HG02759 (cell line): ENCODE measurements around the gene ATP5F1D.

Source experiments
- ATAC-seq: cut with Tn5 transposase; IDR thresholded peaks from one replicate; pipeline ENCODE4 v1.9.1; 2021; ENCODE audit warnings: mild to moderate bottlenecking, moderate library complexity; ENCODE audit not compliant: unreplicated experiment

The ATP5F1D gene

DNA sequence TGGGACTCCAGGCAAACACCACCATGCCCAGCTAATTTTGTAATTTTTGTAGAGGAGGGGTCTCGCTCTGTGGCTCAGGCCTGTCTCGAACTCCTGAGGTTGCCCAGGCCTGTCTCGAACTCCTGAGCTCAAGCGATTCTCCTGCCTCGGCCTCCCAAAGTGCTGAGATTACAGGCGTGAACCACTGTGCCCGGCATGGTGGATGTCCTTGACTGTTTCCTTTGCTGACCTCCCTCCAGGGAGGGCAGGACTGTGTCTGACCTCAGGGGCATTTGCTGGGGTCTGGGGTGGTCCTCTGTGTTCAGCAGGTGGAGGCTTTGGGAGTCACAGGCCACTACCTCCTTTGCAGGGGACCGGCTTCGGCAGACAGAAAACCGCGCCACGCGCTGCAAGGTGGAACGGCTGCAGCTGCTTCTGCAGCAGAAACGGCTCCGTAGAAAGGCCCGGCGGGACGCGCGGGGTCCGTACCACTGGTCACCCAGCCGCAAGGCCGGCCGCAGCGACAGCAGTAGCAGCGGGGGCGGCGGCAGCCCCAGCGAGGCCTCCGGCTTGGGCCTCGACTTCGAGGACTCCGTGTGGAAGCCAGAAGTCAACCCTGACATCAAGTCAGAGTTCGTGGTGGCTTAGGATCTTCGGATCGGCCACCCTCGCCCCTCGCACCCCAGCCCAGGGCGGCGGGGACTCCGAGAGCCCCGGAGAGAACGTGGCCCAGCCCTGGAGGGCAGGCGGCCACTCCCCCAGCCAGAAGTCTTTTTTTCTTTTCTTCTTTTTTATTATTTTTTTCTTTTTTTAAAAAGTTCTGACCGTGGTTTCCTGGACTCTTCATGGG is 15.3 kb downstream of the ATP5F1D start:
- ATAC-seq: no peak

DNA sequence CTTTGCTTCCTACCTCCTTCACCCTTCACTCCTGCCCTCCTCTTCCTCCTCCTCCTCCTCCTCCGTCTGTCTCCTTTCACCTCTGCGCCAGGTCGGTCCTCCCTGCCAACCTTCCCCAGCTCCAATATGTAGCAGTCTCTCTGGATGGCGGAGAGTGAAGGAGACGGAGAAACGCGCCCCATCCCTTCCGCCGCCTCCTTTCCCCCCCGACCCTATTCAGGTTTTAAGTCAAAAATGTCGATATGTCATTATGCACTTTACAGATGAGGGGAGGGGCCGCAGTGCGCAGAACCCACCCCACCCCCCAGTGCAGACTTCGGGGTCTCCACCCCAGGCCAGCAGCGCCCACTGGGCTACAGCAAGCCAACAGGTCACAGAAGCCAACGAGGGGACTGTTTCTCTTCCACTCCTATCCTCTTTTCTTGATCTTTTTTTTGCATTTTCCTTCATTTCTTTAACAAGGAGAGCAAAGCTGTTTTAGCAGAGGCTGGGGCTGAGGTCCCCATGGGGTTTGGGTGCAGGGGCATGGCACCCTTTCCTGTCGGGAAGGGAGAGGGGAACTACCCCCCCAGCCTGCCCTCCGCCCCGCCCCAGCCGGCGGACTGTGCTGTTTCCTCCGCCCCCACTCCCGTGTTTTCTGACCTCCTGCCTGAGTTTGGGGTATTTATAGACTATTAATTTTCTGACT is 16.1 kb downstream of the ATP5F1D start:
- no peak for ATAC-seq

DNA sequence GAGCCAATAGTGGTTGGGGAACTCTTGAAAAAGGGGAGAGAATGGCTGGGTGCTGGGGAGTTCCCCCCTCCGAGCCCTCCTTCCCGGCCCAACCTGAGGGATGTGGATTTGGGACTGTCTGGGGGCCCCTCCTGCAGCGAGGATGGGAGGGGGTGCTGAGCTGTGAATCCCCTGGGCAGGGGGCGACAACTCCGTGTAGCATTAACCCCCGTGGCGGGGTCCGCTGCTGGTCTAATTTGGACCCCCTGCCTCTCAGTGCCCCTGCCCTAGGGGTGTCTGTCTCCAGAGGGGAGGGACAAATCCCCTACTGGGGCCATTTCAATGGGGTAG is 16.6 kb downstream of the ATP5F1D start:
- ATAC-seq: no peak

DNA sequence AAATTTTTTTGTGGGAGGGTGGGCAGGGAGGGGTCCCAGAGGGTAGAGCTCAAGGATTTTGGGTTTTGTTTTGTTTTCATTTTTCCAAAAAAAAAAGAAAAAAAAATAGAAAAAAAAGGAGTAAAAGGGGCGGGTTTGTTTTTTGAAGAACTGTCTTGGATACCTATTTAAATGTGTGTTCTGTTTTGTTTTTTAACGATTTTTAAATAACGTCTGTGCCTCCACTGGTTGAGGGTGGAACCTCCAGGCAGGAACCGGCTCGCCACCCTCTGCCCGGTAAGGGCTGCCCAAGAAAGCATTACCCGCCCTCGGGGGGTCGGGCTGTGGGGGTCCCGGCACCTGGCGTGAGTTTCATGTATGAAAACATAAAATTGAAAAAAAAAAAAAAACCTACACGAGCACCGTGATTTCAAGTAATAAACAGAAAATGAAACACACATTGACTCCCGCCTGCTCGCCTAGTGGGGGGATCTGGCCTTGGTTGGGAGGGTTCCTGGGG is 17.2 kb downstream of the ATP5F1D start:
- ATAC-seq: no peak

DNA sequence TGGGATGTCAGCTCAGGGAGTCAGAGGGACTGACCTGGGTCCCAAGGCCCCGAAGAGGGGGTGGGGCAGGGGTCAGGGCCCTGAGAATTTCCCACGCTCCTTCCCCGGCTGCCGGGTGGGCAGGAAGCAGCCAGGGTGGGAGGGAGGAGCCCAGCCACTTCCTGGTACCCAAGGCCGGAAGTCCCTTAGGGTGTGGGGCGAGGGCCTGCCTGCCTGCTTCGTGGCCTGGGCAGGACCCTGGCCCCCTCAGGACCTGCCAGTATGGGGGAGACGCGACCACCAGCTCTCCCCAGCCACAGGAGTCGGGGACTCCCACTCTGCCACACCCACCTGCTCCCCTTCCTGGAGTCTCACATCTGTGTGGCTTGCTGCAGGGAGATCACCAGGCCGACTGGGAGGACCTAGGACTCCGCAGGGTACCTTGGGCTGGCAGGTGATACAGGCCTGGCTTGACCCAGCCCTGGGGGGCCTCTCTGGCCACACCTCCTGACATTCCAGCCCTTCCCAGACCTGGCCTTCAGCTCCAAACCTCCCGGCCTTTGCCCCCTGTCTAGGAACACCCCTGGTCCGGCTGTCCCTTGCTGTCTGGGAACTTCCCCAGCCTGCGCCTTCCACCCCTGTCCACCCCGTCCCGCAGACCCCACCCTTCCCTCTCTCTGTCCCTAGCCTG is 17.8 kb downstream of the ATP5F1D start:
- peak; percentile 34 for ATAC-seq

DNA sequence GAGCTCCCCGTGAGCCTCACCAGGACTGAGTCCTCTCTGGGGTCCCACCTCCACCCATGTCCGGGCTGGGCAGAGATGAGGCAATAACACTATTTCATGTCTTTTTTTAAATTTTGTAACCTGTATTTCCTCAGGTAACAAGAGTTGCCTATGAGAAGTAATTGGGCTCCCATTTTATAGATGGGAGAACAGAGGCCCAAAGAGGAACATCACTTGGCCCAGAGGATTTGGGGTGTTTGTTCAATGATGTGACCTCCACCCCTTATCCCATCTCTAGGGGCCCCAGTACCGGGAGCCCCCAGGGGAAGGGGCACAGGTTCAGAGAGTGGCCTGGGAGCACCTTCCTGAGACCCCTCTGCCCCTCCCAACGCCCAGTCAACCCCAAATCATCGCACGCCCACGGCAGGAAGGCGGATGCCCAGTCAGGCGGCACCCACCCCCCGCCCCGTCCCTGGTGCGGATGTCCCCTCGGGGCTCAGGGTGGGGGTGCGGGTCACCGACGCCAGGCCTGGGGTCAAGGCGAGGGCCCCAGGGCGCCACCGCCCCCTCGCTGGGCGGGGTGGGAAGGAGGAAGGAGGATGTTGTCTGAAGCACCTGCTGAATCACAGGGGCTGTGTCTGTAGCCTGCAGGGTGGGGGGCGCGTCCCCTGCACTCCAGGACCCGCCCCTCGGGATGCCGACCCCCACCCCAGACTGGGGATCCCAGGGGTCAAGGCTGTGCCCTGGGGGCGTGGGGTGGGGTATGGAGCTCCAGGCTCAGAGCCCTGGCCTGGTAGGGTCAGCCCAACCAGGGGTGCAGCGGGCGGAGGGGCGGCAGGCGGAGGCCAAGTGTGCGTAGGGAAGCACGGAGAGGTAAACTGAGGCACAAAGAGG is 18.6 kb downstream of the ATP5F1D start:
- ATAC-seq: peak; percentile 13

DNA sequence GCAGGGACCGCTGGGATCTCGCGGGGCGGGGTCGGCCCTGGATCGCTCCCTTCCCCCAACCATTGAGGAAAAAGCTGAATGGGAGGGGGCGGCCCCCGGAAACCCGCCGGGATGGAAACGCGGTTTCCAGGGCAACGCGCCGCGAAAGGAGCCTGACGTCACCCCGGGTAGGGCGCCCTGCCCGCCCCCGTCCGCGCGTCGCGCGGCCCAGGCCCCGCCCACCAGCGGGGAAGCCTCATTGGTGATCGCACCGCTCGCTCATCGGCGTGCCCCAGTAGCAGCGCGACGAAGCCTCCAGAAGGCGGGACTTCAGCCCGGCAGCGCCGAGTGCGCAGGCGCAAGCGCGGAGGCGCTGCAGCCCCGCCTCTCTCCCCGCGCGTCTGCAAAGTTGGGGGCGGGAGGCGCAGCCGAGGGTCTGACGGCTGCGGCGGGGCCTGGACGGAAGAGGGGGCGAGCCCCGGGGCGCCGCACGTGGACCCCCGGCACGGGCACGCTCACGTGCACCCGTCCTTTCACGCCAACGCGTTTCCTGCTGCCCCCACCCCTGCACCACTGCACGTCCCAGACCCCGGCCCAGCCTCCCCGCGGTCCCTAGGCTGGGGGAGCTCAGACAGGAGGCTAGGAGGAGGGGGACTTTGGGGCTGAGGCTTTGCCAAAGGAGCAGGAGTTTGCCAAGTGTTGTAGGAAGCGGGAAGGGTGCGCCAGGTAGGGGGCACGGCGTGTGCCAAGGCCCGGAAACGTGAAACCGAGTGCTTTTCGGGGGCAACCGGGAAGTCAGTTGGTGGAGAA is 19.4 kb downstream of the ATP5F1D start:
- ATAC-seq: peak; percentile 67

DNA sequence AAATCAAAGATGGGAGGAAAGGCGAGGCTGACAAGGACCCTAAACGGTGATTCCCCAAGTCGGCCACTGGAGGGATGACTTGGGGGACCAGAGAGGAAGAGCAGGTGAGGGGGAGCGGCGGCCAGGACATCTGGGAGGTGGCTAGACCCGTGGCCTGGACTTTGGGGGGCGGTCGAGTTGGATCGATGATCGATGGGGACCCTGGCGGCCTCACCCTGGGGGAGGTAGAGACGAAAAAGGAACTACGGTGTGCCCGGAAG is 19.9 kb downstream of the ATP5F1D start:
- no peak for ATAC-seq

DNA sequence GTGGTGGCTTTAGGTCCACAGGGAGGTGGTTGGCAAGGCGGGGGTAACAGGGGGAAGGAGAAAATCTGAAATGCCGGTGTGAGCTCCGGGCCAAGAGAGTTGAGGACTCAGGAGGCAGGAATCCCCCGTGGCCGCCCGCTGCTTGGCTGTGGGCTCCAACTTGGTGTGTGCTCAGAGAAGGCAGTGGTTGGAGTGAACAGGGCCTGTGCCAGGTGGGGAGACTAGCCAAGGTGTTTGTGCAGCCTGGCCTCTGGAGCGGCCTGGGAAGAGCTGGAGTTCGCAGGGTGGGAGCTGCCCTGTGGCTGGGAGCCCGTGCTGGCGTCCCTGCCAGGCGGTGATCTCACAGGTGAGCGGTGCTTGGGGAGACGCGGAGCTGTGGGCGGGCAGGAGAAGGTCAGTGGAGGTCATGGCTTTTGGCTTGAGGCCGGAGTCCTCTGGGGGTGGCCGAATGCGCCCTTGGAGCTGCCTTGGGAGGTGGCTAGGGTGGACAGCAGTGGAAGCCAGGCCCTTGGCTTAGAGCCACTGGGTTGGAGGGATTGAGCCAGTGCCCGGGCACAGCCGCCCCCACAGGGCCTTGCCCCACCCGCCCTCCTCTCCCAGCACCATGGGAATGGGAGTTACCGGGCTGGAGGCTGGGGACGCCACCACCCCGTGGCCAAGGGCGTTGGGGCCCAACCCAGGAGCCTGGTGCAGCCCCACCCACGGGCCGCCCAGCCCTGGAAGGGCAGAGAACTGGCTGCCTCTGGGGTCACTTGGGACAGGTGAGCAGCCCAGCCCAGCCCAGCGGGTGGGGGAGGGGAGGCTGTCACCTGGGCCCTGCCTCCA is 20.5 kb downstream of the ATP5F1D start:
- no peak for ATAC-seq

DNA sequence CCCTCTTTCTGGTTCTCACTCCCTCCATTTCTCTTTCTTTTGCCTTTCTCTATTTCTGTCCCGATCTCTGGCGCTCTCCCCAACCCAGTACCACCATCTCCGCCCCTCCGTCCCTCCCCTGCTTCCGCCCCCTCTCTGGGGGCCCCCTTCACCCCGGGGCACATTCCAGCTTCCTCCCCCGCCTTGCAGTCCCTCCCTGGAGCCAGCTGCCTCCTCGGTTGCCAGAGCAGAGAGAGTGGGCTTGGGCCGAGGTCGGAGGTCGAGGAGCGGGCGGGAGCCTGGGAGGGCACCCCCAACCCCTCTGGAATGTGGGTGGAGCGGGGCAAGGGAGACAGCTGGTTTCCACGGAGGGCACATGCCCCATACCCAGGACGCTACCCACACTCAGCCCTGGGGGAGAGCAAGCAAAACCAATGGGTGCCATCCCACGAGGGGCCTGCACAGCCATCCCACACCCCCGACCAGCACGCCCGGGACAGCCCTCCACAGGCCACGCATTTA is 21.1 kb downstream of the ATP5F1D start:
- no peak for ATAC-seq

DNA sequence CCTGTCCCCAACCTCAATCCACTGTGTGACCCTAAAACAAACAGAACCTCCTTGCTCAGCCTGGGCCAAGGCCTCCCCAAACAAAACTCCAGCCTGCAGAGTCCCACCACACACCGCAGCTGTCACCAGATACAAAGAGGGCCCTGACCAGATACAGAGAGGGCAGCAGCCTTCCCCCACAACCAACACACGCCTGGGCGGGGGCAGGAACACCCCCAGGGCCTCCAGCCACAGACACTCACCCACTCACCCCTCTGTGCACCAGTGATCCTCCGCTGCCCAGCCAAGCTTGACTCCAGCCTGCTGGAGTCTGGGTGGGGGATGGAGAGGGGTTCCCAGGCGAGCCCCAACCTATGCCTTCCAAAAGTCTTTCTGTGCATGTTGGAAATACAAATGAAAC is 21.6 kb downstream of the ATP5F1D start:
- ATAC-seq: no peak

DNA sequence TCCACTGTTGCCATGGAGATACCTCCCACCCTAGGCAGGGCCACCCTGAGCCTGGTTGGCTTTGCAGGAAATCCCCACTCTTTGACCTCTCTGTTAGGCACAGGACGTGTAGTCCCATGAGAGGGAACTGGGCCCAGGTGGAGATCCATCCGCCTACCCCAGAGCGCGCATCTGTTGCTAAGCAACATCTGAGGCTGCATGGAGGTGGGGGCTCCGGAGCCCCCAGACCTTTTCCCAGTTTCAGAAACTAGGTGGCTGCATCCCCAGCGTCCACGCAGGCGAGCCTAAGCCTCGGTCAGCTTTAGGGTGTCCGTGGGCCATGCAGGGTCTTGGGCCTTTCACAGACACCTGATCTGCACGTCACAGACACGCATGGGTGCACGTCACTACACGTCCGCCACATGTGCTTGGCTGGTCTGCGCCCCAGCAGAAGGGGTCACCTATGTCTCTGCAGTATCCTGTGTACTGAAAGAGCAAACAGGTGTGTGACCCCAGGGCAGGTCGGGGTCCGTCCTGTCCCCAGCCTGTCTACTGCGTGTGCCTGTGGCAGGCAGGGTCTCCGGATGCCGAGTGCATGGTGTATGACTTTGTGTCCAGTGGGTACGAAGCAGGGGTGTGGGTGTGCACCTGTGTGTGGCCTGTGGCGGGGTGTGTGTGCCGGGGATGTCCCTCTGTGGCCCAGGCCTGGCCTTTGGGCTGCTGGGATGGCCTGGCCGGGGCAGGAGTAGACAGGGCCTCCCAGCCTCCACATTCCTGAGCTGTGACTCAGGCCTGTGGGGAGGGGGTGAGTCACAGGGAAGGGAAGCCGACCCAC is 23.5 kb downstream of the ATP5F1D start:
- no peak for ATAC-seq

DNA sequence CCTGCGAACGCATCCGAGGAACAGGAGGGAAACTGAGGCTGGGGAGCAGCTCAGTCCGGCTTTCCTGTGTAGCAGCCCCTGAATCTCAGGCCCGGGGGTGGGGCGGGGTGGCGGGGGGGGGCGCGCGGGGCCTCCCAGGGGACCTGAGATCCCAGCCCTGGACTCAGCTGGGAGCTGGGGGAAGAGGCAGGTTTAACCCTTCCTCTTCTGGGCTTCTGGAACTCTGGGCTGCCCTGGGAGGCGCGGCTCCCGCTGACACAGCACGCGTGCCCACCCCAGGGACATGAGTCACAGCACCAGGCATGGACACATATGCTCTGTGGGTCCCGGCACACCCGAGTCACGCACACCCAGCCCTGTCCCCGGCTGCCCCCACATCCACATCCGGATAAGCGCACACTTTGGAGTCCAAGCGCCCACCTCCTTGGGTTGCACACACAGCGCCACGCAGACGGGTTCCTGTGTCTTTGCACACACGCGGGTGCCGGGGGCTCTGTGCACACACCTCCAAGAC is 24.1 kb downstream of the ATP5F1D start:
- ATAC-seq: no peak

DNA sequence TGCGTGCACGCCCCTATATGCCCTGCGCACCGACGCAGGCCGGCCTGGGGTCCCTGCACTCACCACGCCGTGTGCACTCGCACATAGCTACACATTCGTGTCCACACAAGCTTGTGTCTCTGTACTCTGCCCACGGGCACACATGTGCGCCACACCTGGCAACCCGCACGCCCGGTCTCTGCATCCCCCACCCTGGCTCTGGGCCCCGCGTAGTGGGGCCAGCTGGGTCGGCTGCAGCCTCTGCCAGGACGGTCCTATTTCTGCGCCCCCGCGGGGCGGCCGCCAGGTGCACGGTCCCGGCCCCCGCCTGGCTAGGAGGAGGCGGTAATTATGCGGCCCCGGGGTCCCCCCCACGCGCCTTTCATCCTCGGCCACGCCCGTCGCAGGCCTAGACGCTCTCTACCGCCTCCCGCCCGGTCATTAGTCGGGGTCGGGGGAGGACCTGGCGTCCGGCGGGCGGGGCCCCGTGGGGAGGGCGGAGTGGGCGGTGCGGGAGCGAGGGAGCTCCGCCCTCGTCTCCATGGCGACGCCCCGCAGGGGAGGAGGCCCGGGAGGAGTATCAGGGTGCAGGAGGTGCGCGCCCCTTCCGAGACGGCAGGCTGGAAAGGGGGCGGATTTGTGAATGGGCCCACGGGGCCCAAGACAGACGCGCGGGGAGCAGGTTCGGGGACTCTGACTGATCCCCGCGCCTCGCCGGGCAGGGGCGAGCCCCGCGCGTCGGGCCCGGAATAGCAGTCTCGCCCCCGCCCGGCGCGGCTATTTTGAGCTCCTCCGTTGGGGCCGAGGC is 24.8 kb downstream of the ATP5F1D start:
- ATAC-seq: peak; percentile 38

DNA sequence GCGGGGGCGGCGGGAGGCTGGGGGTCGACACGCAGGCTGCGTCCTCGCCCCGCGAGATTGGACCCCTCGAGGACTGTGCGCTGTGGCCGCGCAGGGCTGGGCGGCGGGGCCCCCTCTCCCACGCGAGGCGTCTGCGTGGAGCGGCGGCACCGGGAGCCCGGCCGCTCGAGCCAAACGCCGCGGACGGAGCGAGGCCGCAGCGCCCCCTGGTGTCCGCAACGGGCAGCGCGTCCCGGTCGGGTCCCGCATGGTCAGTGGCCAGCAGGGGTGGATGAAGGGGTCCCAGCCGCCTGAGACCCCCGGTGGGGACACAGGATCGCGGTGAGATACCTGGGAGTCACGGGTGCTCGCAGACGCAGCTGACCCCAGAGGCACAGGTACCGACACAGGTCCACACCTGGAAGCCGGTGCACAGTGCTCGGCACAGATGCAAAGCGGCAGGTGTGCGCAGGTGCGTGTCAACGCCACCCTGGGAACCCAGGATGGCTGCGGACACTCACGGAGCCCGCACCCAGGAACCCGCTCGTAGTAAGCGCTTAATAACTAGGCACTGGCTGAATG is 25.4 kb downstream of the ATP5F1D start:
- peak; percentile 15 for ATAC-seq

DNA sequence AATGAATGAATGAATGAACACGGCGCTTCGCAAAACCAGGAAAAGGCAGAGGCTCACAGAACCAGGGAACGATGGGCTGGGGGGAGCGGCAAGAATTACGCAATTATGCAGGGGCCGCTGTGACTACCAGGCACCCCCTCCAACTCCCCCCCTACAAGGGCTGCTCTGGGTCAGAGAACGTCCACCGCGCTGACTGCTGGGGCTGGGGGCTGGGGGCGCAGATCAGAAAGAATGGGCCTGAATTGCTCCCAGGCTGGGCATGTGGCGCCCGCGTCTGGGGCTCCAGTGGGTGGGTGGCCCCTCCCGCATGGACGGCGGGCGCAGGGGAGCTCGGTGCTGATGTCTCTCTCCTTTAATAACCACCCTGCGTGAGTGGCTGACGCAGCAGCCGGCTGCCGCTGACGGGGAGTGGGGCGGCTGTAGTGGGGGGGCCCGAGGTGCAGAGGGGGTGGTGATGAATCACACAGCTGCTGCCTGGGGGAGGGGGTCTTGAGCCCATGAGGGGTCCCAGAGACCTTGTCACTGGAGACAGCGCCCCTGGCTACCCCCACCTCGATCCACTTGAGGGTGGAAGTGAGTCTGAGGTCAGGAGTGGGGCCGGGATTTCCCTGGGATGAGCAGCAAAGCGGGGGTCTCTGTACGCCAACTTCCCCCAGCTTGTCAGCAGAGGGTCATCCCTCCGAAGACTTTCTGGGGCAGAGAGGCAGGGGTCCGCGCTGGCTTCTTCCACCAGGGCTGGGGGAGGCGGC is 26.1 kb downstream of the ATP5F1D start:
- ATAC-seq: no peak
